ENCODE results near the gene DTD1. TPM values are rescaled to one million over a fixed set of nuclear protein-coding genes. Genes with fewer than 3 reads are reported as not detected.

Gene DTD1
- total RNA-seq, 1 donor from 2014 or later = 5.6 TPM

GRCh38 chr20:18614244-18614643 is 26.4 kb downstream of the DTD1 start:
- DNase-seq (ENCODE audit: low spot score) (no peak), ATAC-seq (no peak)

GRCh38 chr20:18615020-18615650 is 27.3 kb downstream of the DTD1 start:
- ATAC-seq = no peak
- no peak for DNase-seq (ENCODE audit: low spot score)

GRCh38 chr20:18621004-18621403 is 33.1 kb downstream of the DTD1 start:
- ATAC-seq = no peak

GRCh38 chr20:18623156-18623910 is 35.5 kb downstream of the DTD1 start:
- no peak for ATAC-seq
- no peak for DNase-seq (ENCODE audit: low spot score)

More at GRCh38 chr20:18621004-18621403, 33.1 kb downstream of the DTD1 start:
- no peak for DNase-seq (ENCODE audit: low spot score)

GRCh38 chr20:18624948-18625347 is 37.1 kb downstream of the DTD1 start:
- ATAC-seq (no peak), DNase-seq (ENCODE audit: low spot score) (no peak)

GRCh38 chr20:18625907-18626655 is 38.2 kb downstream of the DTD1 start:
- DNase-seq (ENCODE audit: low spot score) = no peak
- no peak for ATAC-seq

- peak; percentile 82 for ATAC-seq
- no peak for DNase-seq (ENCODE audit: low spot score)
Measured at GRCh38 chr20:18628330-18628920, 40.6 kb downstream of the DTD1 start.

- peak; percentile 55 for DNase-seq (ENCODE audit: low spot score)
- ATAC-seq = peak; percentile 90
Measured at GRCh38 chr20:18632196-18632789, 44.4 kb downstream of the DTD1 start.

- ATAC-seq = no peak
Measured at GRCh38 chr20:18633411-18633810, 45.6 kb downstream of the DTD1 start.

GRCh38 chr20:18634501-18634900 is 46.6 kb downstream of the DTD1 start:
- no peak for ATAC-seq
- no peak for DNase-seq (ENCODE audit: low spot score)

More at GRCh38 chr20:18633411-18633810, 45.6 kb downstream of the DTD1 start:
- DNase-seq (ENCODE audit: low spot score) = no peak

GRCh38 chr20:18635380-18635779 is 47.5 kb downstream of the DTD1 start:
- DNase-seq (ENCODE audit: low spot score) = no peak
- no peak for ATAC-seq

GRCh38 chr20:18637224-18637623 is 49.4 kb downstream of the DTD1 start:
- no peak for ATAC-seq

GRCh38 chr20:18638768-18639167 is 50.9 kb downstream of the DTD1 start:
- ATAC-seq (no peak), DNase-seq (ENCODE audit: low spot score) (no peak)

More at GRCh38 chr20:18637224-18637623, 49.4 kb downstream of the DTD1 start:
- no peak for DNase-seq (ENCODE audit: low spot score)

- no peak for DNase-seq (ENCODE audit: low spot score)
- no peak for ATAC-seq
Measured at GRCh38 chr20:18639501-18639979, 51.7 kb downstream of the DTD1 start.

- no peak for ATAC-seq
- no peak for DNase-seq (ENCODE audit: low spot score)
Measured at GRCh38 chr20:18645196-18645745, 57.4 kb downstream of the DTD1 start.

GRCh38 chr20:18645851-18646250 is 58.0 kb downstream of the DTD1 start:
- DNase-seq (ENCODE audit: low spot score) = no peak
- no peak for ATAC-seq

- no peak for DNase-seq (ENCODE audit: low spot score)
Measured at GRCh38 chr20:18647777-18648176, 59.9 kb downstream of the DTD1 start.

GRCh38 chr20:18650224-18650623 is 62.4 kb downstream of the DTD1 start:
- DNase-seq (ENCODE audit: low spot score) (no peak), ATAC-seq (no peak)

More at GRCh38 chr20:18647777-18648176, 59.9 kb downstream of the DTD1 start:
- no peak for ATAC-seq

GRCh38 chr20:18653736-18654447 is 66.0 kb downstream of the DTD1 start:
- ATAC-seq = no peak
- no peak for DNase-seq (ENCODE audit: low spot score)

- ATAC-seq (no peak), DNase-seq (ENCODE audit: low spot score) (no peak)
Measured at GRCh38 chr20:18654448-18654773, 66.6 kb downstream of the DTD1 start.
